NOMO-1 treated with DMSO at 0.1 percent for 48 hours (cell line): Measurements from ENCODE around the gene RAB9A.
"Not testable (repeated sequence)": the region's sequence is repeated elsewhere in the genome, so short reads cannot be mapped to it uniquely, and the experiment has no call there.

Experiments used
- DNase-seq: peaks from one replicate; lab custom pipeline; 2025; ENCODE audit not compliant: unreplicated experiment; lab: John Stamatoyannopoulos, UW

The RAB9A gene

DNA sequence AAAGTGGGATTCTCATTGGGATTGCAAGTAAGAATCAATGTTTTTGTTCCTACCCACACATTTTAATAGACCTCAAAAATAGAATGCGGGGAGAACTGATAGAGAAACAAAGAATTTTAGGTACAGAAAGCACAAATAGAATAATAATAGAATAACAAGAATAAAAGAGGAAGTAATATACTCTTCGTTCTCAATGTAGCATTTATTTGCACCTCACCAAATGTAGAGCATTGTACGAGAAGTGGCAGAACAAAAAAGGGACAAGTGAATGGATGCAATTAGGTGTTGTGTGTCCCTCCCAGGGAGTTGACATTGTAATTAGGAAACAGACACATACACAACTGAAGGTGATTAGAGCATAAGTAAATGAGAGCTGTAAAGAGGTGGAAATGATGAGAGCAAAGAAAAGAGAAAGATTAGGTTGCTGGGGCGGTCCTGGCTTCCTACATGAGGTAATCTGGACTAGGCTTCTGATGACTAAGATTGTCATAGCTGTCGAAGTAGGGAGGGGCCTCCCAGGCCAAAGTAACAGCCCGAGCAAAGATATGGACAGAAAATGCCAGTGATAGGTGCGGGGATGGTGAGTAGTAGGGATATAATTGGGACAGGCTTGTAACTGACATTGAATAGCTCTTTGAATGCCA is 10.4 kb downstream of the RAB9A start:
- DNase-seq, result peak; percentile 49

DNA sequence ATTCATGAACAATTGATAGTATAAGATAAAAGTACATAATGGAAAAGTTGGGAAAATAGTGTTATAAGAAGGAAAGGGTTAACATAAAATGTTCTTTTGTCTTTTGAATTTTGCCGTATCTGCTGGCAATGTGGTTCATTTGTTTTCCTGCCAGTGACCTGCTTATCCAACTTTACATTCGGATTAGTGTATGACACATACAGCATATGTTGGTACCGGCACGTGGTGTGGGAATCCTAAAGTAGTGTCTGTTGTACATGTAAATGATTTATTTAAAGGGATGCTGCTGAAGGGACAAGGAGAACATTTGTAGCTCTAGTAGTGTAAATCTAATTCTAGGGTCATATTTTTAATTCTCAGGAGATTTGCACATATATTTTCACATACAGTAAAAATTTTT is 11.5 kb downstream of the RAB9A start:
- no peak for DNase-seq

DNA sequence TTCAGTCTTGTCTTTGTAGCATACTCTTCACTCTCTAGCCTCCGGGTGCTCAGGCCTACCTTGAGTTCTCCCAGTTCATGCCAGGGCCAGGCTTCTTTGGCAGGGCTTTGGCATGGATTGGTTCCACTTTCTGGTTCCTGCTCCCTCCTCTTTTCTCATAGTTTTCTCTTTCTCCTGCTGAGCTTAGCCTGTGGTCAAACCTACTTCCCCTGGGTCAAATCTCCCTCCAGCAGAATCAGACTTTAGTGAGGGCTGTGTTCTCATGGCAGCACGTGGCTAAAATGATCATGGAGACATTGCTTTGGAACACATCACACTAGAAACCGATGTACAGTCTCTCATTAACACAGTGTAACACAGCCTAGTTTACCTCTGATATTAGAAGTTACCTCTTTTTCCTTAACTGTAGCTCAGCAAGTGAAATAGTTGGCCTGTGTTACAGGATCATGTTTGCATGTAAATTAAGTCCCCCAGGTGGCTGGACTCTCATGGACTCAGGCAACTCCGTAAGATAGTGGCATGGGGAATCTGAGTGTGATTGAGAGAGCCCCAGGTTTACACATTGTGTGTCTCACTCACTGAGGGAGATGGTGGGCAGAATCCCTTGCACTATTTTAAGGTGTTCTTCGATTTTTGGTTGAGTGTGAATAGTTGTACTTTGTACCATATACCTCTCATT is 13.3 kb downstream of the RAB9A start:
- DNase-seq, result peak; percentile 25

DNA sequence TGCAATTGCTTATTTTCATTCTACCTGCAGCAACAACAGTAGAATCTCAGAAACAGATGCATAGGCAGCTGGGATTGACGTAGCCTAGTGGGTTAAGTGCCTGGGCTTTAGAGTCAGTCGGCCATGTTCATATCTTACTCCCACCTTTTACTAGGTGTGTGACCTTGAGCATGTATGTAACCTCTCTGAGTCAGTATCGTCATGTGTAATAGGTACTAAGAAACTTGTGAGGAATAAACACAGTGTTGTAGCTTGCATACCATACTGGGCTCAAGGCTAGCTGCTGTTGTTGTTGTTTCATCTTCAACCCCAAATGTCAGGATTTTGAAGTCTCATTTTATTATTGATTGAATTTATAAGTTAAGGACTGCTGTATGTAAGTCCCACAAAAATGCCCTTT is 14.2 kb downstream of the RAB9A start:
- no peak for DNase-seq

DNA sequence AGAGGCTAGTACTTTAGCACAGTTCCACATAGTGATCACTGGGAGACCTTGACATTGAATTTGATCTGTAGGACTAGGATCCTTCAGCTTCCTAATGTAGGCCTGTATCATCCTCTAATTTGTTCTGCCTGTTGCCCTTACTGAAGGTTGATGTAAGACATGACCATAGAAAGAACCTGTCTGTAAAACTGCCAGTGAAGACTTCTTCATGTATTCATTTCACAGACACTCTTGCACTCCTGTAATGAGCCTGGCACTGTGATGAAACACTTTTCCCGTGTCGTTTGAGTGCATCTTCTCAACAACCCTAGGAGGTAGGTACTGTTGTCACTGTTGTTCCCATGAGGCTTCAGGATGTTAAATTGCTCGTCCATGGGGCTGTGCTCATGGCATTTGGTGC is 14.7 kb downstream of the RAB9A start:
- DNase-seq, result no peak

DNA sequence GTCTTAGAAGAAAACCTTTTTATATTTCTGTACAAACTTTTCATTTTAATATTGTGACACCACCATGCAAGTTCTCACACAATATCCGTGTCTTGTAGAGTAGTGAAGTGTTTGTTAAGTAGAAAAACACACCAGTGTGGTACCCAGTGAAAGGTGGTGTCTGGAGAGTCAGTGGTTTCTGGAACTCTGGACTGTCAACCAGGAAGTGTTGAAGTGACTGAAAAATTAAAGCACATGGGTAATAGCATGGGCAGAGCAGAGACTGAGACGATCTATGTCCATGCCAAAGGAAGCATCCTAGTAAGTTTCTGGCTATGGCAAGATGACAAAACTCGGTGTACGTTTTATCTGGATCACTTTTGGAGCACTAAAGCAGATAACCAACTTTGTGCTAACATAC is 22.2 kb downstream of the RAB9A start:
- DNase-seq, result no peak

DNA sequence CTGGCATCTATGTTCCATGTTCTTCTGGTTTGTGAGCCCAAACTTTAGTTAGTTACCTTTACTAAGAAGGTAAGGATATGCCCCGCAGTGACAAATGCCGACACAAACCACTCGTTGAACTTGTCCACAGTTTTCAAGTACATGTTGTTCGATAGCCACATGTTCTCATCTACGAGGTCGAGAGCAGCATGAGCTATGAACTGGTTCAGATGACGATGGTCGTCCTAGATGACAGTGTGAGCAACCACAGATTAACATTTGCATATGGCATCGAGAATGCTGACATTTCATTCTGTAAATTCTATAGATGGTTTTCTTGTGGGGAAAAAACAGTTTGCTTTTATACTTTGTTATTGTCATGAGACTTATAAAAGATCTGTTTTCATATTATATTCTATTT is 27.5 kb downstream of the RAB9A start:
- no peak for DNase-seq

DNA sequence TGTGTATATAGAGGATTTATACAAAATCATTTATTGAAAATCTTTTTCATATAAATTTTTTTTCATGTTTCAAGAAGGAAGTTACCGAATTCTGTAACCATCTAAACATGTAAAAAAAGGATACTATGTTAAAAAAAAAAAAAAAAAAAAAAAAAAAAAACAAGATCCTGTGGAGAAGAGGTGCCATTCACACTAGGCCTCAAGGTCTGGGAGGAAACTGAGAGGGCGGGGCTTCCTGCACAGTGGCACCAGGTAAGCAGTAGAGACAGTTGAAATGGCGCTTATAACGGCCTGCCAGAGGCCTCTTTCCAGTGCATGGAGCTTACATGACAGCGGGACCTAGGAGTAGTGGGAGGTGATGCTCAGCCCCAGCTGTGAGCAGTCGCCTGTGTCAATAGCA is 28.0 kb downstream of the RAB9A start:
- DNase-seq, result no peak

DNA sequence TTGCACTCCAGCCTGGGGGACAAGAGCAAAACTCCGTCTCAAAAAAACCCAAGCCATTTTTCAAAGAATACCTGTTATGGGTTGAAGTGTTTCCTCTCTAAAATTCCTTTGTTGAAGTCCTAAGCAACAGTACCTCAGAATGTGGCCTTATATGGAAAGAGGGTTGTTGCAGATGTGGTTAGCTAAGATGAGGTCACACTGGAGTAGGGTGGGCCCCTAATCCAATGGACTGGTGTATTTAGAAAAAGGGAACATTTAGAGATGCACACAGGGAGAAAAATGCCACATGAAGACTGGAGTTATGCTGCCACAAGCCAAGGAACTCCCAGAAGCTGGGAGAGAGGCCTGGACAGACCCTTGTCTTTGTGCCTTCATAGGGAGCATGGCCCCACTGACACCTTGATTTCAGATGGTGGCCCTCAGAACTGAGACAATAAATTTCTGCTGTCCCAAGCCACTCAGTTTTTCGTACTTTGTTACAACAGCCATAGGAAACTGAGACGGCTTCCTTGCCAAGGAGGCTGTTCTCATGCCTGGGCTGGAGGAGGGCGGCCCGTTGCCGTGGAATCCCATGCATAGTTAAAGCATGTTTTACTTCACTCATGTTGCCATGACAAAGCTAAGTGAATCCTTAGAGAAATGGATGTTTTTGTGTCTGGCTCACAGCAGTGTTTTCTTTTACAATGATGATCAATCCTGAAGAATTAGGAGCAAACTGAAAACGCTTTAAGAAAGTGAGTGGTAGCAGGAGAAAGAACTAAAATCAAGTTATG is 29.0 kb downstream of the RAB9A start:
- DNase-seq, result no peak

DNA sequence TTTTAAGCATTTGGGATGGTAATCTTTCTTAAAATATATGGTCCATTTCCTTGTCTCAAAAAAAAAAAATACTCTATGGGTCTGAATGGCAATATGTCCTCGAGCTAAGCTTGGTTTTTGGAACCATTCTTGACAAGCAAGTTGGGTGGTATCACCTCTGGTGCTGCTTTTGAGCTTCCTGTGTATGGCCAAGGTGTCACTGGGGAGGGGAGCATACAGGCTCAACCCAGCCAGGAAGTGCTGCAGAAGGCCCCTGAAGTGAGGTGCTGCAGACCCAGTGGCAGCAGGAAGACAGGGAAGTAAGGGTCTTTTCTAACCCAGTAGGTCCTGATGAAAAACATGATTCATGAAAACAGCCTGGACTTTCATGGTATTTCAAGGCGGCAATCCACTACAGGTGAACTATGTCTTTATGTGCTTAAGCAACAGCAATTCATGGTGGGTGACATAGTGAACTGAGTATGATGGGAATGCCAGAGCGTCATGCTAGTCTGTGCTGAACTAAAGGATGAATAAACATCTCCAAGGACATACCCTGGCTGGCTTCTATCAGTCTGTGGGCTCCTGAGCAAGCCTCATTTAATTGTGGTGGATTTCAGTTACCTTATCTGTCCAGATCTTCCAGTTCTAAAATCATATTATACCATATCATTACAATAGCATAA is 30.4 kb downstream of the RAB9A start:
- no peak for DNase-seq

DNA sequence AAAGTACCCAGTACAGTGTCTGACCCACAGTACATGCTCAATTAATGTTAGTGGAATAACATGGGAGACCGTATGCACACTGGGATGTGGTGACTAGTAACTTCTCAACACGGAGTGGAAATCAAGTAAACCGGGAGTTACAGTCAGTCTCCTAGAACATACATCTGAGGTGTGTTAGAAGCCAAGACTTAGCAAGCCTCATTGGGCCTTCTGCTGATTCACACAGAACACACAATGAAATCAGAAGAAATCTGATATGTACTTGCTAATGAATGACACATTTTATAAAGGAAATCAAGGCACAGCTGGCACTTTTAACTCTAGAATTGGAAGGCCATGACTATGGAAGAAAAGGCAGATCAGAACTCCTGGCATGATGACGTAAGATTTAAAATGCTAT is 32.4 kb downstream of the RAB9A start:
- DNase-seq, result no peak

DNA sequence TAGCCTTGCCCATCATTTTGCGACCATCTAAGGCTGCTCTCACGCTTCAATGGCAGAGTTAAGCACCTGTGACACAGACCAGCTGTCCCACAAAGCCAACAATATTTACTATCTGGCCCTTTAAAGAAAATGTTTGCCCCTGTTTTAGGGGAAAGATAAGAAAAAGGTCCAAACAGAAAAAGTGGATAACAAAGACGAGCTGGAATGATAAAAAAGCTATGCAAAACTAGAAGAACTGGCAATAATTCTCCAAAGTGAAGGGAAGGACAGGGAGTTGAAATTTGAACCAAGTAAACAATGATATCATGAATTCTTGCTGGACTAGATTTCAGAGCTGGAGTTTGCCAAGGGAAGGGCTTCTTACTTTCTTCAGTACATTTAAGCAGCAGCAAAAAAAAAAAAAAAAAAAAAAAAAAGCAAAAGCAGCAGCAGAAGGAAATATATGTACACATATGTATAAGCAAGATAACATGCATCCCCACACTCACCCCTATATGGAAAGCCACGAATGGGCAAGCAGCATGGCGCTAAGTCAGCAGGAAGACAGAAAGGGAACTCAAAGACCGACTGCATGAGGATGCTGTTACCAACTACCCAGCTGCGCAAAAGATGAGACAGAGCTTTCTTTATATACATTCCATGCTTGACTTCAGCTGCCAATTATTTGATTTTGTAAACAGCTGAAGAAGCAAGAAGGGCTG is 33.0 kb downstream of the RAB9A start:
- DNase-seq, result no peak

DNA sequence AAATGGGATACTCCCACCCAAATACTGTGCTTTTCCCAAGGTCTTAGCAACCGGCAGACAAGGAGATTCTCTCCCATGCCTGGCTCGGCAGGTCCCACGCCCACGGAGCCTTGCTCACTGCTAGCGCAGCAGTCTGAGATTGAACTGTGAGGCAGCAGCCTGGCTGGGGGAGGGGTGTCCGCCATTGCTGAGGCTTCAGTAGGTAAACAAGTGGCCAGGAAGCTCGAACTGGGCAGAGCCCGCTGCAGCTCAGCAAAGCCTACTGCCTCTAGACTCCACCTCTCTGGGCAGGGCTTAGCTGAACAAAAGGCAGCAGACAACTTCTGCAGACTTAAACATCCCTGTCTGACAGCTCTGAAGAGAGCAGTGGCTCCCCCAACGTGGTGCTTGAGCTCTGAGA is 36.0 kb downstream of the RAB9A start:
- not testable (repeated sequence) for DNase-seq

DNA sequence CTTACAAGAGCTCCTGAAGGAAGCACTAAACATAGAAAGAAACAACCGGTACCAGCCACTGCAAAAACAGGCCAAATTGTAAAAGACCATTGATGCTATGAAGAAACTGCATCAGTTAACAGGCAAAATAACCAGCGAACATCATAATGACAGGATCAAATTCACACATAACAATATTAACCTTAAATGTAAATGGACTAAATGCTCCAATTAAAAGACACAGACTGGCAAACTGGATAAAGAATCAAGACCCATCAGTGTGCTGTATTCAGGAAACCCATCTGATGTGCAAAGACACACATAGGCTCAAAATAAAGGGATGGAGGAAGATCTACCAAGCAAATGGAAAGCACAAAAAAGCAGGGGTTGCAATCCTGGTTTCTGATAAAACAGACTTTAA is 37.7 kb downstream of the RAB9A start:
- DNase-seq, result not testable (repeated sequence)

DNA sequence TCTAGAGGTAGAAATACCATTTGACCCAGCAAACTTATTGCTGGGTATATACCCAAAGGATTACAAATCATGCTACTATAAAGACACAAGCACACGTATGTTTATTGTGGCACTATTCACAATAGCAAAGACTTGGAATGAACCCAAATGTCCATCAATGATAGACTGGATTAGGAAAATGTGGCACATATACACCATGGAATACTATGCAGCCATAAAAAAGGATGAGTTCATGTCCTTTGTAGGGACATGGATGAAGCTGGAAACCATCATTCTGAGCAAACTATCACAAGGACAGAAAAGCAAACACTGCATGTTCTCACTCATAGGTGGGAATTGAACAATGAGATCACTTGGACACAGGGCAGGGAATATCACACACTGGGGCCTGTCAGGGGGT is 41.6 kb downstream of the RAB9A start:
- DNase-seq, result not testable (repeated sequence)

DNA sequence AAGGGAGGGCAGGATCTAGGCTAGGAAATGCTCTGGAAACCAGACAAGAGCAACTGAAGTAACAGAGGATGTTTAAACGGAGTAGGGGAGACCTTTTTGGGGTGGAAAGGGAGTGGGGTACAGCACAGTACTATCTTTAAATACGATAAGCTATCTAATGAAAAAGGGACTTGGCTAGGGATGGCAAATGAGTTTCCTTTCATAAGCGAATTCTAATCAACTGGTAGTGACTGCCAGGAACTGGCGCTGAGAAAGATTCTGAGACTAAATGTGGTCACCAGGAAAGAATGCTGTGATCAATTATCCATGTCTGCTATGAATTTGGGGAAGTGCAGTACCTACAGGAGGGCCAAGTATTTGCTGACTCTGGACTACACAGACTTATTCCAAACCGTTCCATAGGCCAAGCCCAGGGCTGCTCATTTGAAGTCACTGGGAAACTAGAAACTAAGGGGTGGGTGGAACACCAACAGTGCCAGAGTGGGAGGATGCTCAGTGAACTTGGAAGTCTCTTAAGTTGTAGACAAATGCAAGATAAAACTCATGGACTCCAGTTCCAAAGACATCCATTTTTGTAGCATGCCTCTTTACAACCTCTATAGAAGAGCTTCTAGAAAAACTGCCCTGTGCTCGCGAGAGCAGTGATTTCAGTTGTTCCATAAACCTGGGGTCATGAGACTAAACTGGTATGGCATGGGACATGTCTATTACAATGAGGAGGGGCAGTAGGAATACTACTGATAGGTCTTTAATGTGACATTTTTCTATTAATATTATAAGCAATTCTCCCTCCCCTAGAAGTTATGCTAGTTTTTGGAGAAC is 43.5 kb downstream of the RAB9A start:
- peak; percentile 21 for DNase-seq

DNA sequence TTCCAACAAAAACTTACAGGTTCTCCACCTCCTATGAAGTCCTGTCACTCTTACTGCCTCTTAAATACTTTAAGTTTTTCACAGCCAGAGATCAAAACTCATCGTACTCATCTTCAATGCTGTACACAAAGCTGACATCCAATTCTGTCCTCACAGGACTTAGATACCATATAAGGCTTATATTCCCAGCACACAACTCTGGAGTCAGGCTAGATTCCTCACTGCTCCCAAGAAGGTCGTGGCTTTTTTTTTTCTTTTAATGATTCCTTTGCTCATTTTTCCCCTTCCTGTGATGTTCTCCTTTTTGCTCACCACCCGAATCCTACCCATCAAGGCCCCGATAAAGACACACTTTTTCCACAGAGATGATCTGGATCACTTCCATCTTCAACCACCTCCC is 44.6 kb downstream of the RAB9A start:
- DNase-seq, result no peak

DNA sequence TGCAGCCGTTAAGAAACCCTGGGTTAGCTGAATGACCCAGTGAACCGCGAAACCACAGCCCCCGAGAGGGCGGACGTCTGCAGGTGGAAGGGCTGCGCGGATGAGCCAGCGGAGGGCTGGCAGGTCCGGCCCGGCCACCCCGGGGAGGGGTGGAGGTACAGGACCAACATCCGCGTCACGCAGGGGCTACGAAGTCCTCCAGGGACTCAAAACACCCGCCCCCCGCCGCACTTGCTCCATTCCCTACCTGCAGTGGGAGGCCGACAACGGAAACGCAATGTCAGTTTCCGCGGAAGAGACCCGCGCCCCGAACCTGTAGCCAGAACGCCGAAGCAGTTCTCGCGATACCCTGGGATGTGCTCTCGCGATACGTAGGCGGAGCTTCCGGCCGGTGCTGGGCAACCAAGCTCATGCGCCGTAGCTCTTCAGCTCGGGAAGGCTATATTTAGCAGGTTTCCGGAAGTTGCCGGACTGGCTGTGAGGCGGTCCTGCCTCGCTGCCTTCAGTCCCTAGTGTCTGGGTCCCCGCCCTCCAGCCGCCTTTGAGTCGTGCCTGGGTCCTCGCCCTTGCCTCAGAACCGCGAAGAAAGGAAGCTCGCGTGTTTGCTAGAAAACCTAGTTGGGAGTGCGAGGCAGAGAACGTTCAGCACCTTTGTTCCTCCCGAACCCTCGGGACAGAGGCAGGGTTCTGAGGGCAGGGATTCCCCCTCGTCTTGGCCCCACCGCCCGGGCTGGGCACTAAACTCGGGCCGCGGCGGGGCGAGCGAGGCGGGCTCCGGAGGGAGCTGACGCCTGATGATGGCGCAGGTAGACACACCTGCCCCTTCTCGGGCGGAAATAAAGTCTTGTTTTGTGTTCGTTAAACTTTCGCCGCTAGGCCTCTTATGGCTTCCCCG is 45.6 kb downstream of the RAB9A start, which contains the start of the genes OFD1 and TRAPPC2:
Gene OFD1 (plus strand): TSS at position 471 of the 895 bp plus-strand sequence. CDS start 324 bp downstream, at position 795.
Gene TRAPPC2 (minus strand): TSS at position 343 of the 895 bp plus-strand sequence. CDS start 14,657 bp downstream, outside the sequence.
- DNase-seq, result peak; percentile 98

DNA sequence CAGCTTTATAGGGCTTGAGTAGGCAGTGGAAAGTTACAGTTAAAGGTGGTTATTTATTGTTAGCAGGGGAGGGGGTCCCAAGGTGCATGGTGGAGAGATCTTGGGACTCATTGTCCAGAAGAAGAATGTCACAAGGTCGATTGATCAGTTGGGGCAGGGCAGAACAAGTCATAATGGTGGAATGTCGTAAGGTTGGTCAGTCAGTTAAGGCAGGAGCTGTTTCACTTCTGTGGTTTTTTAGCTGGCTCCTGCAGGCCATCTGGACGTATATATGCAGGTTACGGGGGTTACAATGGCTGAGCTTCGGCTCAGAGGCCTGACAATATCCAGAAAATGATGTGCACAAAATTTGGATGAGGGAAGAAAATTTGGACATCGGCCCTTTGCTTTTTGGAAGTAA is 52.8 kb downstream of the RAB9A start:
- no peak for DNase-seq
